ENCODE measurements around the gene VRK1.
"Not testable (repeated sequence)": the region's sequence is repeated elsewhere in the genome, so short reads cannot be mapped to it uniquely, and the experiment has no call there.

Gene VRK1, protein sequence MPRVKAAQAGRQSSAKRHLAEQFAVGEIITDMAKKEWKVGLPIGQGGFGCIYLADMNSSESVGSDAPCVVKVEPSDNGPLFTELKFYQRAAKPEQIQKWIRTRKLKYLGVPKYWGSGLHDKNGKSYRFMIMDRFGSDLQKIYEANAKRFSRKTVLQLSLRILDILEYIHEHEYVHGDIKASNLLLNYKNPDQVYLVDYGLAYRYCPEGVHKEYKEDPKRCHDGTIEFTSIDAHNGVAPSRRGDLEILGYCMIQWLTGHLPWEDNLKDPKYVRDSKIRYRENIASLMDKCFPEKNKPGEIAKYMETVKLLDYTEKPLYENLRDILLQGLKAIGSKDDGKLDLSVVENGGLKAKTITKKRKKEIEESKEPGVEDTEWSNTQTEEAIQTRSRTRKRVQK

DNA sequence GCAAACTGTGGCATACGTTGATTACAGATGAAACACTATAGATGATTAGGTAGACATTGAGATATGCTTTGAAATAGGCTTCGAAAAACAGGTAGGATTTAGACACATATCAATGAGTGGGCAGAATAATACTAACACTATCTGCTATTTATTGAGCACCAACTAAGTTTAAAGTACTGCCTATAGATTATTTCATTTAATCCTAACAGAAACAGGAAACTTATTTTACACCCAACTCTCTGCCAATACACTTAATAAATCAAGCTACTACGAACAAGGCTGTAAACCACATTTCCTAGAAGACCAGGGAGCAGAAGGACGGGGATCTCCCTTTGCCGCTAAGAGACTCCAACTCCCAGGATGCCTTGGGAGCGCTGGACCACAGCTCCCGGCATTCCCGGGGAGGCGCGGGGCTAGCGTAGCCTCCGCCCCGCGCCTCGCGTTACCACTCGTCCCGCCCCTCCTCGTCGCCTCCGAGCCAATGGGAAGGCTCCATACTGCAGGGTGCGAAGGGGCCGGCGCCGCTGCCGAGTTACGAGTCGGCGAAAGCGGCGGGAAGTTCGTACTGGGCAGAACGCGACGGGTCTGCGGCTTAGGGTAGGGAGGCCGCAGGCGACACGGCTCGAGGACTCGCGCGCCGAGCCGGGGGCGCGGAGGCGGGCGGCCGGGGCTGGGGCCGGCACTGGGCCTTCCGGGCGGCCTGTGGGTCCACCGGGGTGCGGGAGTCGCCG lies at the start of gene VRK1:
VRK1 (plus strand) TSS at position 532 of the 731 bp plus-strand sequence. CDS start 36,090 bp downstream, outside the sequence.
- peak; percentile 94 to 96 for DNase-seq

DNA sequence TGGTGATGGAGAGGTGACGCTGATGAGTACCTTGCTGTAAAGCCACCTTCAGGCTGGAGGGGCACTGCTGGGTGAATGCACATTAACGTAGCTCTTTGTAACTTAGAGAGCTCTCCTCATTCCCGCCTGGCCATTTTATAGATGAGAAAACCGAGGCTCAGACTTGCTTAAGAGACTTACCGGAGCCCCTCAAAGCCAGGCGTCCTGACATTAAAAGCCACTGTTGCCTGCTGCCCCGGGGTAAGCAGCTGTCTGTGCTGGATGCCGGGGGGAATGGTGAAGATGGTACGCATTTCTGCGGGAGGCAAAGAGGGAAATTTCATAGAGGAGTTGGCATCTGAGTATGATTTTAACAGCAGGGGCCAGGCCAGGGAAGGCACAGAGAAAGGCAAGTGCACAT lies 49.6 kb upstream of the VRK1 start:
- no peak for DNase-seq

DNA sequence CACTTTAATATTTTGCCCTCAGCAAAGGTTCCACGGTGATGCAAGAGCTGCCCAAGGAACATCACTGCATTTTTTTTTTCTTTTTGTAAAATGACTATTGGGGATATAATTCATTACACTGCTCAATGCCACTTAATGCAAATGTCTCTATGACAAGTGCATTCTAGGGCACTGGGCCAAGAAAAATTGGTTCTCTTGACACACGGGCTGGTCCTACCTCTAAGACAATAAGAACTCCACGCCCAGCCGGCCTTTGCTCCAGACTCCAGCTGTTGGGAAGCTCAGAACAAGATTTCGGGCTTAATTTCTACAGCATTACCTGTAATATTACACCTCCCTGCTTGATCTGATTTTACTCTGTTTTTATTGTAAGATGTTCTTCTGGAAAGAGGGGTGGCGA lies 48.8 kb upstream of the VRK1 start:
- DNase-seq, result no peak

DNA sequence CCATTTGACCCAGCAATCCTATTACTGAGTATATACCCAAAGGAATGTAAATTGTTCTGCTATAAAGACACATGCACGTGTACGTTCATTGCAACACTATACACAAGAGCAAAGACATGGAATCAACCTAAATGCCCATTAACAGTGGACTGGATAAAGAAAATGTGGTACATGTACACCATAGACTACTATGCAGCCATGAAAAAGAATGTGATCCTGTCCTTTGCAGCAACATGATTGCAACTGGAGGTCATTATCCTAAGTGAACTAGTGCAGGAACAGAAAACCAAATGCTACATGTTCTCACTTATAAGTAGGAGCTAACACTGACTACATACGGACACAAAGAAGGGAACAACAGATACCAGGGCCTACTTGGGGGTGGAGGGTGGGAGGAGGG lies 45.7 kb upstream of the VRK1 start:
- DNase-seq, result no peak

DNA sequence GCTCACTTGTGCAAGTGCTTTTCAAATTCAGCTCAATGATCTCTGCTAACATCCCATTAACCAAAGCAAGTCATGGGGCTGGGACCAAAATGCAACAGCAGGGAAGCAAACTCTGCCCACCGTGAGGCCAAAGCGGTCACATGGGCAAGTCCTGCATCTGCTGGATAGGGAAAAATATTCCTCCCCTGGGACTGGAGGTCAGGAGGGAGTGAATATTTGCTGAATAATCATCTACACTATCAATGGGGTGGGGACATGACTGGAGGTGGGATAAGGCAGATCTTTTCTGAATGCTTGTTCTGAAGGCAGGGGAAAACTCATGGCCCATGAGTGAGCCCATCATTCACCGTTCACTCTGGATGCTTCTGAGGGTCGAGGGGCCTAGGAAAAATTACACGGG lies 45.1 kb upstream of the VRK1 start:
- no peak for DNase-seq

DNA sequence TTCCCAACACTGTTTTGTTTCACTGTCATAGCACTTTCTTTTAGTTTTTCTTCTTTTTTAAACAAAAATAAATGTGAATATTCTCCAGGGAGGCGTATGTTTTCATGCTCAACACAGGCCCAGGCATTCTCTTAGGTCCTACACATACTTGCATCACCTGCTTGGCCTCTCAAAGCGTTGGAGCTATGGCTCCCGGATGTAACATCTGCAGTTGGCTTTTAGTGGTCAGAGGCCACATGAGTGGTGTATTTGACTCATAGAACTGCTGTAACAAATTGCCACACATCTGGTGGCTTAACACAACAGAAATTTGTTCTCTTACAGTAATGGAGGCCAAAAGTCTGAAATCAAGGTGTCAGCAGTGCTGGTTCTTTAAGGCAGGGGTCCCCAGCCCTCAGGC lies 44.6 kb upstream of the VRK1 start:
- no peak for DNase-seq

DNA sequence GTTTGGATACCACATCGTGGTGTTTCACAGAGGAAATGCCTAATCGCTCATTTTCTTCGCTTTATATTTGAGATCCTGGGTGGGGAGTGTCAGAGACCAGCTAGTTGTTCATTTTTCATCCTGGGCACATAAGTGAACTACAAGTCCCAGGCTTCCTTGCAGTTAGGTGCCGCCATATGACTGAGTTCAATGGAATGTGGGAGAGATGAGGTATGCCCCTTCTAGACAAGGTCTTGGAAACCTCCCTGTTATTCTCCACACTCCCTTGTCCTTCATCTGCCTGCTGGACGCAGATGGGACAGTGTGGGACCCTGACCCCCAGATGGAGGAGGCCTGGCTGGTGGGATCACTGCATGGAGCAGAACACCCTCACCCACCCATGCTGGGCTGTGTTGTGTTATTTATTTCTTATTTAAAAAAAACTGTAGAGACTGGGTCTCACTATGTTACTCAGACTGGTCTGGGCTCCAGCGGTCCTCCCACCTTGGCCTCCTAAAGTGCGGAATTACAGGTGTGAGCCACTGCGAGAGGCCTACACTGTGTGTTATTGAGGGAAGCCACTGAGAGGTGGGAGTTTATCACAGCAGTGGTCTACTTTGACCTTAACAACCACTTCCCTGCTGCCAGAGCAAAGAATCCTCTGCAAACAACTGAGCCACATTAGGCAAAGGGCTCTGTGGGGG lies 42.9 kb upstream of the VRK1 start:
- DNase-seq, result no peak

DNA sequence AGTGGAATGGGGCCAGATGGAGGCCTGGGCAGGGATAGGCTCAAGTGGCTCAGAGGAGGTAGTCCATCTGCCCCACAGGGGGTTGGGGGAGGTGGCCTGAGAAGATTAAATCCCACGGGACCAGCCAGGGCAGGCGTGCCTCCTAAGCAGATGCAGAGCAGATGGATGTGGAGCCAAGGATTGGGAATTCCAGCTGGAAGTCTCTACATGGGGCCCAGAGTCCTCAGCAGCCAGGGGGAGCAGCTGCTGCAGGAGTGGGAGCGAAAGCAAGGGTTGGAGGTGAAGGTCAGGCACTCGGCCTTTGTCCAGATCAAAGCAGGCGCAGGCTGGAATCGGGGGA lies 42.4 kb upstream of the VRK1 start:
- no peak for DNase-seq

DNA sequence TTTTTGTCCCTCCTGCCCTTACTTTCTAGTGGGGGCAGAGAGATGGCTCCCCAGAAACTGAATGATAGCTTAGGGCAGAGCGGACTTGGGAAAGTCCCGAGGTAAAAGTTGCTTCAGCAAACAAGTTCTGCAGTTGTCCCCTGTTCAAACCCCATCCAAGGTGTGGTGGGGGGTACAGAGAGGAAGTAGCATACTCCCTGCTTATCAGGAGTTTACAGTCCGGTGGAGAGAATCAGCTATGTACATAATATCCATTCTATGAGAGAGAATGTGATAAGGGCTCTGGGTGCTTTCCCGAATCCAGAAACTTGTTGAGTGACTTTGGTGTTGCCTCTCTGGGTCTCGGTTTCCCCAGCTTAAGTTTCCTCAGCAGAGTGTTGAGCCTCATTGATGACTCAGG lies 40.4 kb upstream of the VRK1 start:
- DNase-seq, result no peak

DNA sequence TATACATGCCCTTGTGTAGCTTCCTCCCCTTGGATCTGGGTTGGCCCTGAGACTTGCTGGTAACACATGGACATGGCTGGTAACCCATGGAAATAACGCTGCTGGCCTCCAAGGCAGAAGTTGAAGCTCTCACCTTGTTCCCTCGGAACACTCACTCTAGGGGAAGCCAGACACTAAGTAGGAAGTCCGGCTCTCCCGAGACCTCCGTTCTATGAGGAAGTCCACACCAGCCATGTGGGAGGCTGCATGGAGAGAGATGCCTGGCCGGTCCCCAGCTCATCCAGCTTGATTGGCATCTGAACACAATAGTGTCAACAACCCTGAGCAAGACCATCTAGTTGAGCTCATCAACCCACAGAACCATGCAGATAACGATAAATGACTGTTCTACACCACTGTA lies 39.7 kb upstream of the VRK1 start:
- no peak for DNase-seq

DNA sequence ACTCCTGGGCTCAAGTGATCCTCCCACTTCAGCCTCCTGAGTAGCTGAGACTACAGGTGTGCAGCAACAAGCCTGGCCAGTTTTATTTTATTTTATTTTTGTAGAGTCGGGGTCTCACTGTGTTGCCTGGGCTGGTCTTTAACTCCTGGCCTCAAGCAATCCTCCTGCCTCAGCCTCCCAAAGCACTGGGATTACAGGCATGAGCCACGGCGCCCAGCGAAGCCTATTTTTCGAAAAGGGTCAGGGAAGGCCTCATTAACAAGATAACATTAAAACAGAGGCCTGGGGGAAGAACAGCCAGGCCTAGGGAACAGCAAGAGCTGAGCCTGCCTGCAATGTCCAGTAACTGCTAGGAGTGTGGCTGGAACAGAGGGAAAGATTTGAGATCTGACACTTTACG lies 36.1 kb upstream of the VRK1 start:
- DNase-seq, result no peak

DNA sequence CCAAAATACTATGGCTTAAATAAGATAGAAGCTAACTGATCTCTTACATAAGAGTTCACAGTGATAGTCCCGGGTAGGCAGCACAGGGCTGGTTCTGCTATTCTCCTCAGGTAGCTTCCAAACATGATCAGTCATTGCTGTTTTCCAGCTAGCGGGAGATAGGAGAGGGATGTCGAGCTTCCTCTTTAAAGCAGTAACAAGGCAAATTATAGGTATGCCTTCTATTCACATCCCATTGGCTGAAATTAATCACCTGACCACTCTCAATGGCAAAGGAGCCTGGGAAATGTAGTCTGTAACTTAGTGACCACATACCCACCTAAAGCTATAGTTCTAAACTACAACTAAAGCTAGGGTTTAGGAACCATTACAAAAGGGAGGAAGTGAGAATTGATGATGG lies 34.5 kb upstream of the VRK1 start:
- DNase-seq, result peak; percentile 47 to 79

DNA sequence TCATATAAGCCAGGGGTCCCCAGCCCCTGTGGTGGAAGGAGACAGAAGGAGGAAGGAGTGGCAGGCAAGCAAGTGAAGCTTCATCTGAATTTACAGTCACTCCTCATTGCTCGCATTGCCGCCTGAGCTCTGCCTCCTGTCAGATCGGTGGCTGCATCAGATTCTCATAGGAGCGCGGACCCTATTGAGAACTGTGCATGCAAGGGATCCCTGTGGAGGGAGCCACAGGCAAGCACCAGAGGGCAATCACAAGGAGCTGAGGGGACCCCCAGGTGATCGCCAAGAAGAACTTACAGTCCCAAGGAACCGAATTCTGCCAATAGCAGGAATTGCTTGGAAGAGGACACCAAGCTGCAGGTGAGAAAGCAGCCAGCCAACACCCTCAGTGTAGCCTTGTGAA lies 33.2 kb upstream of the VRK1 start:
- DNase-seq, result no peak

DNA sequence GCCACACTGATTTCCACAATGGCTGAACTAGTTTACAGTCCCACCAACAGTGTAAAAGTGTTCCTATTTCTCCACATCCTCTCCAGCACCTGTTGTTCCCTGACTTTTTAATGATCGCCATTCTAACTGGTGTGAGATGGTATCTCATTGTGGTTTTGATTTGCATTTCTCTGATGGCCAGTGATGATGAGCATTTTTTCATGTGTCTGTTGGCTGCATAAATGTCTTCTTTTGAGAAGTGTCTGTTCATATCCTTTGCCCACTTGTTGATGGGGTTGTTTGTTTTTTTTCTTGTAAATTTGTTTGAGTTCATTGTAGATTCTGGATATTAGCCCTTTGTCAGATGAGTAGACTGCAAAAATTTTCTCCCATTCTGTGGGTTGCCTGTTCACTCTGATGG lies 32.0 kb upstream of the VRK1 start:
- DNase-seq, result not testable (repeated sequence)

DNA sequence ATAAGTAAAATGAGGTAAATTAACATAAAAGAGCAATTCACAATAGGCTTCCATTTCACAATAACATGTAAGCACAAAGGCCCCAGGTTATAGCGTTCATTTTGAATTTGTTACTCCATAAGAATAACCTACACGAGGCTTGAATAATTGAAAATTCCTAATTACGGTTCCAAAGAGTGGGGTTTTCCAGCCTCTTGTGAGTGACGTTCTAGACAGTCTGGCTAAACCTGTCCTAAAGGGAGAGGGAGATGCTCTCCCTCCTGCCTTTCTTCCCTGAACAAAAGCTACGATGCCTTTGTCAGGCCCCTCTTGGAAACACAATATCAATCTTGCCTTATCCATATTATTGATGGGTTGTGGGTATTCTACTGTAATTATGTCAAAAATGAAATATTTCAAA lies 24.3 kb upstream of the VRK1 start:
- no peak for DNase-seq

DNA sequence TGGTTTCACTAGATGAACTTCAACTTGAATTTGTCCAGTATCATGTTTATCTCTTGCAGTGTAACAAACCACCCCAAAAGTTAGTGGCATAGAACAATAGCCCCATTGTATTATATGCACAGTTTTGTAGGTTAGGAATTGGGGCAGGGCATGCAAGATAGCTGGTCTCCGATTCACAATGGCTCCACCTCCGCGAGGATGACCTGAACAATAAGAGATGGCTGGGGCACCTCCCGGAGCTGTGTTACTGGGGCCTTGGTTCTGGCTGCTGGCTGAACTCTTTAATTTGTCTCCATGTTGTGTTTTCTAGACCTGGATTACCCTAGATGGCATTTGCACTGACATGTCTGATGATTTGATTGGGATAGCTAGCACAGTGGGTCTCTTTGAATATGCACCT lies 20.4 kb upstream of the VRK1 start:
- no peak for DNase-seq

DNA sequence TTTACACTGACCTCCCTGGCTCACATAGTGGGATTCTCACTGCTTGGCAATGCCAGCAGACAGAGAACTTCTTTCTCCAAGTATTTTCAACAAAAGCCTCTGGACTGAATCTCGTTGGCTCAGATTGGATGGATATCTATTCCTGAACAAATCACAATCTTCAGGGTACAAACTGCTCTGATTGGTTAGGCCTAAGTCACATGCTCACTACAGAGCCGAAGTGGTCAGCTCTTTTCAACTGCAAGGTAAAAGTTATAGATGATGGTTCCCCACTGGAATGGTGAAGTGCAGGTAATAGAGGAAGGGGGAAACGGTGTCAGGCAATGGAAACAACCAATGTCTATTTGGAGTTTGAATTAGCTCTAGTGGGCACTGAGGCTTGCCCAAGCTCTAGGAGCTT lies 16.7 kb upstream of the VRK1 start:
- DNase-seq, result no peak

DNA sequence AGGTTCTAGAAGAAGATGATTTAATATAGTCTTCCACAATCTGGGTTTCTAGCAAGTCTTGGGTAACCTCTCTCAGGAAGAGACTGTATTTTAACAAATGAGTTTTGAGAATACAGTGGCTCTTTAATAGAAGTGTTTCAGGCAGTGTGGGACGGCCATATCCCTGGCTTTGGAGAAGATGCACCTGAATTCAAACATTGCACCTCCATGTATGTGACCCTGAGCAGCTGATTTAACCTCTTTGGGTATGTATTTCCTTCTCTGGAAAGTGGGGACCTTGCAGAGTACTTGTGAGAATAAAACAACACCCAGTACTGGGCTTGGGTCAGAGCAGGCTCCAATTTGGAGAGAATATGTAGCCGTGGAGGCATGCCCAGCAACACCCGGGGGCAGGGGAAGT lies 15.8 kb upstream of the VRK1 start:
- DNase-seq, result no peak

DNA sequence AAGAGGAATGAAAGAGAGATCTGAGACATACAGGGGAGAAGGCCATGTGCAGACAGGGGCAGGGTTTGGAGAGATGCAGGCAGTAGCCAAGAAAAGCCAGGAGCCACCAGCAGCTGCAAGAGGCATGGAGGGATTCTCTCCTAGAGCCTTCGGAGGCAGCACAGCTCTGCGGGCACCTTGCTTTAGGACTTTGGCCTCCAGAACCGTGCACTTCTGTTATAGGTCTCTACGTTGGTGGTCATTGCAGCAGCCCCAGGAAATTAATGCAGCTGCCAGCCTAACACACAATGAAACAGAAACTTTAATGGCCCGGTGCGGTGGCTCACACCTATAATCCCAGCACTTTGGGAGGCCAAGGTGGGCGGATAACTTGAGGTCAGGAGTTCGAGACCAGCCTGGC lies 14.7 kb upstream of the VRK1 start:
- no peak for DNase-seq

DNA sequence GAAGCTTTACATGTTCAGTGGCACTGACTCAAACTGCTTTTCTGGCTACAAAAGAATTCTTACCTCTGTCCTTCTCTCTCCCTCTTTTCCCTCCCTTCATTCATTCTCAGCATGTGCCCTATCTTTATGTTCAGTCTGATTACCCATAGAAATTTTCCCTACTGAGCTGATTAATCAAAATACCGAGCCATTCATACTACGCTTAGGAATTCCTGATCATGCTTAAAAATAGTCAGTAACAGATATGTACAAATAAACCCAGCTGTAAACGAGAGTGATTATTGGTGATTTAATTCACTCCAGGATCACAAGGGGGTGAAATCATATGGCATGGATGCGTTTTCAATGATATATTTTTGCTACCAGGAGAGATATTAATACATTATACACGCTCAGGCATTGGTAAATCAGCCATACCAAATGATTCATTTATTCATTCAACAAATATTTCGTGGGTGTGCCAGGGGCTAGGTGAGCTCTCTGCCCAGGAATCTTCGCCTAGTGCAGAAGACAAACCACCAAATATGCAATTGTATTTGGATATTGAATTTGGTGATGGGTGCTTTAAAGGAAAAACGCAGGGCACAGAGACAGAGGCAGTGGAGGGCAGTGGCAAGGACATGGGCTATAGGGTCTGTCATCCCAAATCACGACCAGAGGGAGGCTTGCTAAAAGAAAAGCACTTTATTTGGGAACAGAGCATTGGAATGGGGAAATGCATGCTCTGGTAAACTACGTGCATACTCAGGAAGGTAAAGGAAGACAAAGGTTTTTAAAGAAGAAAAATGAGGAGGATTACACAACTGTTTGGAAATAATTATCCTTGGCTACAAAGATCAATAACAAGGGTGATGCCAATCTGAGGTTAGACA lies 13.9 kb upstream of the VRK1 start:
- no peak for DNase-seq

DNA sequence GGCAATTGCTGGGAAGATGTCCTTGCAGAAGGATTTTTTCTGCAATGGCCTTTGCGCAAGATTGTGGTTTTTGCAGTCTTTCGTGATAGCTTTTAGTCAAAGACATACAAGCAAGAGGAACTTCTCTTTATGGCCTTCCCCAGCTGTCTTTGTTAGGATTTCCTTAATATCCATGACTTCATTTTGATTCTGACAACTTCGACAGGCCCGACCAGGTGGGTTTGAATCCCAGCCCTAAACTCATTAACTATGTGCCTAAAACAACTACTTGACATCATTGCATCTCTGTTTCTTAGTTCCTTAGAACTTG lies 13.3 kb upstream of the VRK1 start:
- DNase-seq, result peak in 1 of 2 donors; percentile 21

DNA sequence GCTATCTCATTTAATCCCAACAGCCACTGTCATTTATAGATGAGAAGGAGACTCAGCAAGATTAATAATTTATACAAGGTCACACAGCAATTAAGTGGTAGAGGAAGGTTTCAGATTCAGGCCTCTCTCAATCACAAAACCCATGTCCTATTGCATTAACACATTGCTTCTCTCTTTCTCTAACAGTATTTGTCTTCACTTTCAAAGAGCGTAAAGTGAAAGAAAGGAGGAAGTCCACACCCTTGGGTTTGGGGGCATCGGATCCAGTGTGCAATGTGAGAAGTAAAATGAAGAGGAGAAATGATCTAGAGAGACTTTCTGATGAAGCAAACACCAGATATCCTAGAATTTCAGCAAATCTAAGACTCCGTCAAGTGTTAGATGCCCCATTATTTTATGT lies 7.0 kb upstream of the VRK1 start:
- DNase-seq, result no peak

DNA sequence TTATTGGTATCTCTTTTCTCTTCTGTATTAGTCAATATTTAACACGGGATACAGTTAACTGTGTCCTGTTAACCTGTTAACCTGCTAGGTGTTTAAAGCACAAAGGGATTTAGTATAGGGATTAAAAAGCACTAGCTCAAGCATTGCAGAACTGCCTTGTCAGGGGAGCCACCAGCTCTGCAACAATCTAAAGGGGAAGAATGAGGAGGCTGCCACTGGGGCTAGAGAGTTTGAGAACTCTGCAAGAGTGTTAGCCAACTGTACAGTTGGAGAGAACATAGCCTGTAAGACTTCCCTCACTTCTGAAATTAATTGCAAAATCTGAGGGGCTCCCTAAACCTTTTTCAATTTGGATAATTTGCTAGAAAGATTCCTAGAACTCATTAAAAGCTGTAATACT lies 6.5 kb upstream of the VRK1 start:
- DNase-seq, result no peak
